ENCODE measurements around the gene RBM6. TPM values are rescaled to one million over a fixed set of nuclear protein-coding genes. Genes with fewer than 3 reads are reported as not detected.
A peak's percentile ranks its signal among the peaks of the same experiment; 100 is the strongest.

Gene RBM6
- total and polyA plus RNA-seq, 9 of the 15 experiments (the other 6 are each of a cell fraction or from before 2014, with no cell fraction given), result 19.9 to 82.2 (median 57.8) TPM

DNA sequence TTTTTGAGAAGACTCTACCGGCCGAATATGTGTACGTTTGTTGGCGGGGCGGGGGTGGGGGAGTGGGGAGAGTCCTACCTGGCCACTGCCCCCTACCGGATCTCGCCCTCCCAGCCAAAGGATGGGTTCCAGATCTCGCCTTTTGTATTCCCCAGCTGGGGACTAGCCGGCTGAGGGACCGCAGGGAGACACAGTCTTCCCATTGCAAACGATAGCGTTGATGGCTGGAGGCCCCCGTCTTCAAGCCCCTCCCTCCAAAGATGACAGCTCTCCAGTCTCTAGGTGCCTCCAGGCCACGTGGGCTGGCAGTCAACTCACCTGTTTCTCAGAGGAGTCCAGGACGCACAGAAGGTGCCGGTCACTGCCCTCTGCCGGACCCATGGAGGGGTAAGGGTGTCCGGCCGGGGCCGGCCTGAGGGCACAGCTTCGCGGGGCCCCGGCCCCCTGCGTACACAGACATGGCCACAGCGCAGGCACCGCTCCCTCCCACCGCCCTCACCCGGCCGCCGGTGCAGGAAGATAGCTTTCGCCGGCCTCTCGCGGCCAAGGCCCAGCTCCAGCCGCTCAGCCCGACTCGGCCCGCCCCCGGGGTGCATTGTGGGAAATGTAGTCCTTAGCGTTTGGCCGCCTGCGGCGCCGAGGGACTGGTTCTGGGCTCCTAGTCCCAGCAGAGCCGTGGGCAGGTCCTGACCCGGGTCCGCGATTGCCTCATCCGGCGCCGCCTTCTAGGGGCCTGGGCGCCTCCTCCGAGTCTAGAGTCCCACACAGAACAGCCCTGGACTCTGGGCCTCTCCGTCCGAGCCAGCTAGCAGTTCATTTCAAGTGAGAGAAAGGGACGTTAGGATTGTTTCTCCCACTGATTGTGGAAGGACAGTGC is 10.4 kb upstream of the RBM6 start, which contains the start of gene MON1A (continued):
- TF ChIP-seq, protein P1, sequence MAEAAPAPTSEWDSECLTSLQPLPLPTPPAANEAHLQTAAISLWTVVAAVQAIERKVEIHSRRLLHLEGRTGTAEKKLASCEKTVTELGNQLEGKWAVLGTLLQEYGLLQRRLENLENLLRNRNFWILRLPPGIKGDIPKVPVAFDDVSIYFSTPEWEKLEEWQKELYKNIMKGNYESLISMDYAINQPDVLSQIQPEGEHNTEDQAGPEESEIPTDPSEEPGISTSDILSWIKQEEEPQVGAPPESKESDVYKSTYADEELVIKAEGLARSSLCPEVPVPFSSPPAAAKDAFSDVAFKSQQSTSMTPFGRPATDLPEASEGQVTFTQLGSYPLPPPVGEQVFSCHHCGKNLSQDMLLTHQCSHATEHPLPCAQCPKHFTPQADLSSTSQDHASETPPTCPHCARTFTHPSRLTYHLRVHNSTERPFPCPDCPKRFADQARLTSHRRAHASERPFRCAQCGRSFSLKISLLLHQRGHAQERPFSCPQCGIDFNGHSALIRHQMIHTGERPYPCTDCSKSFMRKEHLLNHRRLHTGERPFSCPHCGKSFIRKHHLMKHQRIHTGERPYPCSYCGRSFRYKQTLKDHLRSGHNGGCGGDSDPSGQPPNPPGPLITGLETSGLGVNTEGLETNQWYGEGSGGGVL (CRISPR knock-in tag; IDR thresholded peaks at IDR 0.05), result no peak
- TF ChIP-seq EGR1 (conservative IDR thresholded peaks at IDR 0.05), result 0 out of 2 replicates have a peak, but pooled peaks have one; percentile 39
- TF ChIP-seq ASH1L (IDR thresholded peaks at IDR 0.05; ENCODE audit: borderline replicate concordance, low read depth, partially characterized antibody), result no peak
- no peak for TF ChIP-seq XRCC5 (IDR thresholded peaks at IDR 0.05; ENCODE audit: low read depth, low read length)
- TF ChIP-seq ZNF197 (CRISPR knock-in tag; IDR thresholded peaks at IDR 0.05; ENCODE audit: low read depth), result no peak
- TF ChIP-seq, protein P2, sequence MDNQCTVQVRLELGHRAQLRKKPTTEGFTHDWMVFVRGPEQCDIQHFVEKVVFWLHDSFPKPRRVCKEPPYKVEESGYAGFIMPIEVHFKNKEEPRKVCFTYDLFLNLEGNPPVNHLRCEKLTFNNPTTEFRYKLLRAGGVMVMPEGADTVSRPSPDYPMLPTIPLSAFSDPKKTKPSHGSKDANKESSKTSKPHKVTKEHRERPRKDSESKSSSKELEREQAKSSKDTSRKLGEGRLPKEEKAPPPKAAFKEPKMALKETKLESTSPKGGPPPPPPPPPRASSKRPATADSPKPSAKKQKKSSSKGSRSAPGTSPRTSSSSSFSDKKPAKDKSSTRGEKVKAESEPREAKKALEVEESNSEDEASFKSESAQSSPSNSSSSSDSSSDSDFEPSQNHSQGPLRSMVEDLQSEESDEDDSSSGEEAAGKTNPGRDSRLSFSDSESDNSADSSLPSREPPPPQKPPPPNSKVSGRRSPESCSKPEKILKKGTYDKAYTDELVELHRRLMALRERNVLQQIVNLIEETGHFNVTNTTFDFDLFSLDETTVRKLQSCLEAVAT (IDR thresholded peaks at IDR 0.05), result no peak
- TF ChIP-seq, protein P3, sequence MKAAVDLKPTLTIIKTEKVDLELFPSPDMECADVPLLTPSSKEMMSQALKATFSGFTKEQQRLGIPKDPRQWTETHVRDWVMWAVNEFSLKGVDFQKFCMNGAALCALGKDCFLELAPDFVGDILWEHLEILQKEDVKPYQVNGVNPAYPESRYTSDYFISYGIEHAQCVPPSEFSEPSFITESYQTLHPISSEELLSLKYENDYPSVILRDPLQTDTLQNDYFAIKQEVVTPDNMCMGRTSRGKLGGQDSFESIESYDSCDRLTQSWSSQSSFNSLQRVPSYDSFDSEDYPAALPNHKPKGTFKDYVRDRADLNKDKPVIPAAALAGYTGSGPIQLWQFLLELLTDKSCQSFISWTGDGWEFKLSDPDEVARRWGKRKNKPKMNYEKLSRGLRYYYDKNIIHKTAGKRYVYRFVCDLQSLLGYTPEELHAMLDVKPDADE (conservative IDR thresholded peaks at IDR 0.05; ENCODE audit: control insufficient read depth, low read depth, low read length), result peak; percentile 68; the same call in 1 of the 2 replicates
- peak; percentile 91 for TF ChIP-seq HCFC1 (IDR thresholded peaks at IDR 0.05; ENCODE audit: low read depth, low read length)
- no peak for TF ChIP-seq MCM2 (IDR thresholded peaks at IDR 0.05; ENCODE audit: low read depth)
- TF ChIP-seq TAF9B (IDR thresholded peaks at IDR 0.05; ENCODE audit: partially characterized antibody), result no peak
- TF ChIP-seq, protein P4, sequence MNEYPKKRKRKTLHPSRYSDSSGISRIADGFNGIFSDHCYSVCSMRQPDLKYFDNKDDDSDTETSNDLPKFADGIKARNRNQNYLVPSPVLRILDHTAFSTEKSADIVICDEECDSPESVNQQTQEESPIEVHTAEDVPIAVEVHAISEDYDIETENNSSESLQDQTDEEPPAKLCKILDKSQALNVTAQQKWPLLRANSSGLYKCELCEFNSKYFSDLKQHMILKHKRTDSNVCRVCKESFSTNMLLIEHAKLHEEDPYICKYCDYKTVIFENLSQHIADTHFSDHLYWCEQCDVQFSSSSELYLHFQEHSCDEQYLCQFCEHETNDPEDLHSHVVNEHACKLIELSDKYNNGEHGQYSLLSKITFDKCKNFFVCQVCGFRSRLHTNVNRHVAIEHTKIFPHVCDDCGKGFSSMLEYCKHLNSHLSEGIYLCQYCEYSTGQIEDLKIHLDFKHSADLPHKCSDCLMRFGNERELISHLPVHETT (CRISPR knock-in tag; conservative IDR thresholded peaks at IDR 0.05 in 1 of 2, IDR thresholded peaks at IDR 0.05 in 1 of 2), result peak in 1 of 2 experiments; percentile 78; a peak in 2 of 4 replicates
- TF ChIP-seq ATF7 (IDR thresholded peaks at IDR 0.05), result peak; percentile 81
- TF ChIP-seq ILF3 (IDR thresholded peaks at IDR 0.05; ENCODE audit: borderline replicate concordance), result no peak
- TF ChIP-seq ZNF444 (CRISPR knock-in tag; IDR thresholded peaks at IDR 0.05), result no peak
- no peak for TF ChIP-seq STAT5B (CRISPR knock-in tag; IDR thresholded peaks at IDR 0.05)
- no peak for TF ChIP-seq SMAD3 (CRISPR knock-in tag; conservative IDR thresholded peaks at IDR 0.05)
- no peak for TF ChIP-seq FOXM1 (IDR thresholded peaks at IDR 0.05; ENCODE audit: low read depth)
- no peak for TF ChIP-seq FOXM1 (CRISPR knock-in tag; IDR thresholded peaks at IDR 0.05; ENCODE audit: low read depth)
- TF ChIP-seq ZNF75A (CRISPR knock-in tag; IDR thresholded peaks at IDR 0.05), result no peak
